Measurements from ENCODE around the gene MAML1.

DNA sequence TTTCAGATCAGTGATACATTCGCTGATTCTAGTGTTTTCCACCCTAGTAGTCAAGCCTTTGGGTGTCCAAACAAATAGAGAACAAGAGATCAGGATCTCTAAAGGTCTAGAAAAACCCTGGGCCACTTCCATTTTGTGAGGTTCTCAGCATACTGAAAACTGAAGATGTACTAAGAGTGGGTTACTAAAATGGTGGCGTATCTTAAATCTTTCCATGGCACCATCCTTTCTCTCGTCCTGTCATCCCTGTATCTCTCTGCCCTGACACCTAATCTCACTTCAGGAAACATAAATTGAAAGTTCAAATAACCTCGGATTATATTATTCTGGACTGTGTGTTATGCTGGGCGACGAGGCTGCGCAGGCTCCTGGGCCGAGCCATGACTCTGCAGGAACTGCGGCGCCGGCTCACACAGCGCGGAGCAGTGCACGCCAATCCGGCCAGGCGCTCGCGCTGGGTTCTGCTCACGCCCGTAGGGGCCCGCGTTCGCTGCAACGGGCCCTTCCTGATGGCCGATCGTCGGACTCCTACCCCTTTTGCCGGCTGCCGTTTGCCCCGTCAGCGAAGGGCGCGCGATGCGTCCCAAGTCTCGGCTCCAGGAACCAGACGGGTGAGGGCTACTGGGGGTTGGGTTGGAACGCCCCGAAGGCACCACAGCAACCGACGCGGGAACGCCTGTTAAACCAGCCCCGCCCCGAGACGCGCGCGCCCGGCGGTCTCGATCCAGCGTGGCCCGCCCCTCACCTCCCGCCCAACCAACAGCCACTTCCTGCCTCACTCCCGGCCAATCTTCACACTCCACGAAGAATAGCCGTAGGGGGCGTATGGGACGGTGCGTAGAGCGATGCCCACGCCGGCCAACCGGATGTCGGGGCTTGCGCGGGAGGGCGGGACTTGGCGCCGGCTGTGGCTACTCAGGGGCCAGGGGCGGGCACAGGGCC, 34.4 kb upstream of the MAML1 start:
- TF ChIP-seq, protein P1, sequence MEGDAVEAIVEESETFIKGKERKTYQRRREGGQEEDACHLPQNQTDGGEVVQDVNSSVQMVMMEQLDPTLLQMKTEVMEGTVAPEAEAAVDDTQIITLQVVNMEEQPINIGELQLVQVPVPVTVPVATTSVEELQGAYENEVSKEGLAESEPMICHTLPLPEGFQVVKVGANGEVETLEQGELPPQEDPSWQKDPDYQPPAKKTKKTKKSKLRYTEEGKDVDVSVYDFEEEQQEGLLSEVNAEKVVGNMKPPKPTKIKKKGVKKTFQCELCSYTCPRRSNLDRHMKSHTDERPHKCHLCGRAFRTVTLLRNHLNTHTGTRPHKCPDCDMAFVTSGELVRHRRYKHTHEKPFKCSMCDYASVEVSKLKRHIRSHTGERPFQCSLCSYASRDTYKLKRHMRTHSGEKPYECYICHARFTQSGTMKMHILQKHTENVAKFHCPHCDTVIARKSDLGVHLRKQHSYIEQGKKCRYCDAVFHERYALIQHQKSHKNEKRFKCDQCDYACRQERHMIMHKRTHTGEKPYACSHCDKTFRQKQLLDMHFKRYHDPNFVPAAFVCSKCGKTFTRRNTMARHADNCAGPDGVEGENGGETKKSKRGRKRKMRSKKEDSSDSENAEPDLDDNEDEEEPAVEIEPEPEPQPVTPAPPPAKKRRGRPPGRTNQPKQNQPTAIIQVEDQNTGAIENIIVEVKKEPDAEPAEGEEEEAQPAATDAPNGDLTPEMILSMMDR (IDR thresholded peaks at IDR 0.05): peak in 2 of 3 donors; percentile 8 to 14
- peak; percentile 83 for TF ChIP-seq POLR2A (IDR thresholded peaks at IDR 0.05)
